Measurements from ENCODE around the gene MSL1. TPM values are rescaled to one million over a fixed set of nuclear protein-coding genes. Genes with fewer than 3 reads are reported as not detected.
A peak's percentile ranks its signal among the peaks of the same experiment; 100 is the strongest.

Gene MSL1
- total and polyA plus RNA-seq, 9 of the 15 experiments (the other 6 are each of a cell fraction or from before 2014, with no cell fraction given), result 13.8 to 120 (median 61.9) TPM

- TF ChIP-seq RERE (CRISPR knock-in tag; IDR thresholded peaks at IDR 0.05; ENCODE audit: borderline replicate concordance) (no peak), ZSCAN32 (CRISPR knock-in tag; IDR thresholded peaks at IDR 0.05) (no peak), TRIM25 (IDR thresholded peaks at IDR 0.05; ENCODE audit: borderline replicate concordance) (no peak; the same call in 1 of the 2 replicates), SIN3B (IDR thresholded peaks at IDR 0.05; ENCODE audit: low read depth) (no peak), ELF4 (CRISPR knock-in tag; IDR thresholded peaks at IDR 0.05) (peak; percentile 61; the same call in 1 of the 2 replicates), ESRRA (IDR thresholded peaks at IDR 0.05; ENCODE audit: borderline replicate concordance, low read depth) (no peak), ZNF431 (CRISPR knock-in tag; IDR thresholded peaks at IDR 0.05) (no peak), POLR2H (tag; IDR thresholded peaks at IDR 0.05; ENCODE audit: low read depth) (no peak), NONO (IDR thresholded peaks at IDR 0.05; ENCODE audit: low read depth in 2 of 2, low read length in 1 of 2) (no peak), ZC3H8 (IDR thresholded peaks at IDR 0.05) (no peak), ZNF740 (CRISPR knock-in tag; IDR thresholded peaks at IDR 0.05) (no peak), ZNF740 (tag; IDR thresholded peaks at IDR 0.05) (no peak), GABPA (tag; conservative IDR thresholded peaks at IDR 0.05; ENCODE audit: low read depth) (no peak), NUFIP1 (IDR thresholded peaks at IDR 0.05; ENCODE audit: partially characterized antibody) (no peak), ZBTB33 (CRISPR knock-in tag; IDR thresholded peaks at IDR 0.05) (no peak), TSC22D4 (tag; IDR thresholded peaks at IDR 0.05) (no peak)
Observed at GRCh38 chr17:40124279-40125141, 2.7 kb downstream of the MSL1 start (continued).
